Ishikawa (cell line): ENCODE data around the gene RRP36.

Experiments
- CREB1 ChIP-seq: IDR thresholded peaks from 2 replicates; pipeline ENCODE4 v1.6.1; 2012; ENCODE audit warnings: low read depth
- EGR1 ChIP-seq: IDR thresholded peaks from 2 replicates; pipeline ENCODE4 v1.6.1; 2012
- EP300 ChIP-seq: IDR thresholded peaks from 2 replicates; pipeline ENCODE4 v1.6.1; 2012; ENCODE audit warnings: borderline replicate concordance
- FOXM1 ChIP-seq: IDR thresholded peaks from 2 replicates; pipeline ENCODE4 v1.6.1; 2012; ENCODE audit warnings: low read depth, borderline replicate concordance
- REST ChIP-seq: IDR thresholded peaks from 2 replicates; pipeline ENCODE4 v1.6.1; 2012; ENCODE audit warnings: low read depth, mild to moderate bottlenecking
- TF ChIP-seq, protein P1 (sequence below): IDR thresholded peaks from 2 replicates; pipeline ENCODE4 v1.6.1; 2012

- TF ChIP-seq CREB1 (no peak), FOXM1 (no peak), EP300 (no peak), REST (no peak), EGR1 (no peak)
- TF ChIP-seq, protein P1, sequence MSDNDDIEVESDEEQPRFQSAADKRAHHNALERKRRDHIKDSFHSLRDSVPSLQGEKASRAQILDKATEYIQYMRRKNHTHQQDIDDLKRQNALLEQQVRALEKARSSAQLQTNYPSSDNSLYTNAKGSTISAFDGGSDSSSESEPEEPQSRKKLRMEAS, result no peak
Measured at GRCh38 chr6:43040542-43041257, 19.3 kb downstream of the RRP36 start.
